IMR-90 (cell line): ENCODE measurements around the gene RAB36. TPM values are rescaled to one million over a fixed set of nuclear protein-coding genes. Genes with fewer than 3 reads are reported as not detected.

Source experiments
- ATAC-seq: fragments of 200-7000 bp; cut with Tn5 transposase; 2 replicates; pipeline ENCODE4 v1.9.1; 2020; ENCODE audit warnings: low read depth, mild to moderate bottlenecking, moderate library complexity
- BruUV-seq: library from RNA; stranded (reverse); fragments of 400-500 nt; replicated peaks from 2 replicates; lab custom pipeline; 2021; lab: Mats Ljungman, UMichigan
- CTCF ChIA-PET: fragments of 300-600 bp; formaldehyde crosslinking; extraction: SDS; loops from one replicate; lab custom pipeline; 2021; ENCODE audit warnings: antibody characterized with exemption; lab: Yijun Ruan, JAX
- POLR2A ChIA-PET: fragments of 300-600 bp; sonication (Branson Sonifier 250); formaldehyde crosslinking; loops from one replicate; lab custom pipeline; 2022; ENCODE audit warnings: antibody characterized with exemption; ENCODE audit not compliant: unreplicated experiment; lab: Charles Lee
- DNase-seq: peaks from one replicate; pipeline ENCODE4 v3.0.0; 2013
- H2AFZ ChIP-seq: replicated peaks from 2 replicates; pipeline ENCODE3; 2013; ENCODE audit warnings: low read length, mild to moderate bottlenecking; ENCODE audit not compliant: poor library complexity
- H2AK5ac ChIP-seq: 2 replicates; pipeline ENCODE4 v1.6.1; 2013; ENCODE audit warnings: low read depth, low read length, inconsistent platforms
- H2AK9ac ChIP-seq: replicated peaks from 2 replicates; pipeline ENCODE3; 2013; ENCODE audit warnings: mild to moderate bottlenecking, low read depth, low read length, moderate library complexity; ENCODE audit not compliant: poor library complexity
- H2BK120ac ChIP-seq: 2 replicates; pipeline ENCODE4 v1.6.1; 2013; ENCODE audit warnings: low read depth, low read length, inconsistent platforms
- H2BK15ac ChIP-seq: 3 replicates; pipeline ENCODE4 v1.6.1; 2013; ENCODE audit warnings: low read depth, low read length, inconsistent platforms
- H2BK20ac ChIP-seq: 2 replicates; pipeline ENCODE4 v1.6.1; 2013; ENCODE audit warnings: low read depth, mild to moderate bottlenecking, inconsistent platforms, low read length, moderate library complexity
- H2BK5ac ChIP-seq: 2 replicates; pipeline ENCODE4 v1.6.1; 2013; ENCODE audit warnings: mild to moderate bottlenecking, low read depth, low read length, inconsistent platforms; ENCODE audit not compliant: poor library complexity, severe bottlenecking
- H3K14ac ChIP-seq: replicated peaks from 2 replicates; pipeline ENCODE4 v1.6.1; 2013; ENCODE audit warnings: low read depth, low read length, inconsistent platforms
- H3K18ac ChIP-seq: 2 replicates; pipeline ENCODE4 v1.6.1; 2013; ENCODE audit warnings: low read depth, low read length, control low read depth
- H3K23ac ChIP-seq: 2 replicates; pipeline ENCODE4 v1.6.1; 2013; ENCODE audit warnings: low read depth, low read length, inconsistent platforms
- H3K27ac ChIP-seq: 2 replicates; pipeline ENCODE4 v1.5.1; 2013; ENCODE audit warnings: mild to moderate bottlenecking, control low read depth, low read length; ENCODE audit not compliant: insufficient read depth
- H3K27me3 ChIP-seq: 2 replicates; pipeline ENCODE4 v1.6.1; 2013; ENCODE audit warnings: low read length; ENCODE audit not compliant: control insufficient read depth, insufficient read depth
- H3K36me3 ChIP-seq: 2 replicates; pipeline ENCODE4 v1.6.1; 2013; ENCODE audit warnings: low read length, mixed read lengths; ENCODE audit not compliant: control insufficient read depth, insufficient read depth
- H3K4ac ChIP-seq: 2 replicates; pipeline ENCODE4 v1.6.1; 2013; ENCODE audit warnings: low read depth, low read length, inconsistent platforms
- H3K4me1 ChIP-seq: 2 replicates; pipeline ENCODE4 v1.6.1; 2013; ENCODE audit warnings: low read length, mixed read lengths; ENCODE audit not compliant: control insufficient read depth, insufficient read depth
- H3K4me2 ChIP-seq: 2 replicates; pipeline ENCODE4 v1.6.1; 2013; ENCODE audit warnings: low read depth, mild to moderate bottlenecking, control low read depth, low read length, moderate library complexity
- H3K4me3 ChIP-seq: 2 replicates; pipeline ENCODE4 v1.5.1; 2013; ENCODE audit warnings: low read depth, mild to moderate bottlenecking, control low read depth, low read length, moderate library complexity; ENCODE audit not compliant: insufficient read depth
- H3K56ac ChIP-seq: 2 replicates; pipeline ENCODE4 v1.6.1; 2013; ENCODE audit warnings: low read length, inconsistent platforms; ENCODE audit not compliant: insufficient read depth; ENCODE audit errors: extremely low read depth
- H3K79me1 ChIP-seq, 2 experiments: 2 replicates each; pipeline ENCODE4 v1.6.1; 2013; ENCODE audit warnings: low read length in 2 of 2, inconsistent platforms in 1 of 2, low read depth in 1 of 2
- H3K9ac ChIP-seq: 2 replicates; pipeline ENCODE4 v1.6.1; 2013; ENCODE audit warnings: low read depth, low read length, control low read depth
- H3K9me1 ChIP-seq: 2 replicates; pipeline ENCODE4 v1.6.1; 2013; ENCODE audit warnings: low read length, inconsistent platforms; ENCODE audit not compliant: insufficient read depth
- H3K9me3 ChIP-seq: 2 replicates; pipeline ENCODE4 v1.6.1; 2013; ENCODE audit warnings: low read length; ENCODE audit not compliant: control insufficient read depth, insufficient read depth
- H4K20me1 ChIP-seq: 2 replicates; pipeline ENCODE4 v1.6.1; 2013; ENCODE audit warnings: low read length, inconsistent platforms; ENCODE audit not compliant: insufficient read depth
- H4K5ac ChIP-seq: 2 replicates; pipeline ENCODE4 v1.6.1; 2013; ENCODE audit warnings: mild to moderate bottlenecking, low read depth, low read length, control low read depth
- H4K8ac ChIP-seq, 2 experiments: 2 replicates each; pipeline ENCODE4 v1.6.1; 2013; ENCODE audit warnings: low read depth in 2 of 2, low read length in 2 of 2, control low read depth in 1 of 2, inconsistent platforms in 1 of 2
- H4K91ac ChIP-seq: 2 replicates; pipeline ENCODE4 v1.6.1; 2013; ENCODE audit warnings: low read depth, low read length, inconsistent platforms; ENCODE audit not compliant: insufficient read depth
- CHD1 ChIP-seq: IDR thresholded peaks from 2 replicates; pipeline ENCODE4 v1.6.1; 2012; ENCODE audit warnings: low read depth, low read length, improper control_type of control experiment
- MAZ ChIP-seq: IDR thresholded peaks from 2 replicates; pipeline ENCODE4 v1.6.1; 2012; ENCODE audit warnings: low read depth, mild to moderate bottlenecking, low read length, improper control_type of control experiment, moderate library complexity, borderline replicate concordance
- MXI1 ChIP-seq: IDR thresholded peaks from 2 replicates; pipeline ENCODE4 v1.6.1; 2012; ENCODE audit warnings: low read depth, mild to moderate bottlenecking, low read length, moderate library complexity, borderline replicate concordance
- NFE2L2 ChIP-seq: fragments of 150-350 bp; IDR thresholded peaks from 2 replicates; pipeline ENCODE4 v1.6.1; 2016; ENCODE audit warnings: low read depth, mild to moderate bottlenecking, low read length
- POLR2A ChIP-seq: IDR thresholded peaks from 2 replicates; pipeline ENCODE4 v1.6.1; 2012; ENCODE audit warnings: mild to moderate bottlenecking, low read depth, low read length
- RAD21 ChIP-seq: IDR thresholded peaks from 2 replicates; pipeline ENCODE4 v1.6.1; 2012; ENCODE audit warnings: low read length, improper control_type of control experiment
- SMC3 ChIP-seq: fragments of 150-350 bp; IDR thresholded peaks from 2 replicates; pipeline ENCODE4 v1.6.1; 2016; ENCODE audit warnings: low read depth, mild to moderate bottlenecking, antibody characterized with exemption, low read length, moderate library complexity
- WGBS, 2 experiments: methylation state at CpG; one replicate each; pipeline versions ENCODE4 v1.1.5 to v1.1.7; 2013; ENCODE audit warnings: missing lambda C conversion rate in 2 of 2; ENCODE audit not compliant: insufficient read length in 1 of 2; ENCODE audit errors: extremely low coverage in 2 of 2; 5-methylcytosine and 5-hydroxymethylcytosine counted together
- dilution Hi-C: fragments of 300-500 bp; cut with HindIII; formaldehyde crosslinking; loops from one replicate; pipeline ENCODE4 v1.14.3; 2018; ENCODE audit warnings: low sequenced_read_pairs; ENCODE audit not compliant: unreplicated experiment
- in situ Hi-C: fragments of 300-500 bp; cut with MboI; formaldehyde crosslinking; loops from 3 replicates; pipeline ENCODE4 v1.14.3; 2019; ENCODE audit warnings: low sequenced_read_pairs, inconsistent platforms, mixed read lengths
- intact Hi-C: fragments of 100-400 bp; cut with micrococcal nuclease; formaldehyde crosslinking; loops from 2 replicates; pipeline ENCODE4 v1.10.0; 2022
- polyA plus RNA-seq, 3 experiments: library from polyadenylated mRNA; depleted of rRNA; stranded (reverse); fragments of >200 nt; gene quantifications; 2 replicates each; pipeline ENCODE4 v1.2.3, GENCODE V29; 2012; ENCODE audit warnings: low replicate concordance in 1 of 3
- total RNA-seq: library from RNA; depleted of rRNA; stranded (reverse); fragments of >200 nt; gene quantifications from 2 replicates; pipeline ENCODE4 v1.2.3, GENCODE V29; 2012
- TF ChIP-seq, protein P1 (sequence below): conservative IDR thresholded peaks from 2 replicates; pipeline ENCODE4 v1.5.1; 2012; ENCODE audit warnings: mild to moderate bottlenecking, low read depth, low read length, improper control_type of control experiment
- TF ChIP-seq, protein P2 (sequence below): fragments of 150-350 bp; IDR thresholded peaks from 2 replicates; pipeline ENCODE4 v1.6.1; 2017; ENCODE audit warnings: mild to moderate bottlenecking, antibody characterized with exemption, low read length, low read depth

The RAB36 gene
- total and polyA plus RNA-seq, 2 of the 4 experiments (the other 2 are of a cell fraction), result 3.6 to 4.0 TPM

DNA sequence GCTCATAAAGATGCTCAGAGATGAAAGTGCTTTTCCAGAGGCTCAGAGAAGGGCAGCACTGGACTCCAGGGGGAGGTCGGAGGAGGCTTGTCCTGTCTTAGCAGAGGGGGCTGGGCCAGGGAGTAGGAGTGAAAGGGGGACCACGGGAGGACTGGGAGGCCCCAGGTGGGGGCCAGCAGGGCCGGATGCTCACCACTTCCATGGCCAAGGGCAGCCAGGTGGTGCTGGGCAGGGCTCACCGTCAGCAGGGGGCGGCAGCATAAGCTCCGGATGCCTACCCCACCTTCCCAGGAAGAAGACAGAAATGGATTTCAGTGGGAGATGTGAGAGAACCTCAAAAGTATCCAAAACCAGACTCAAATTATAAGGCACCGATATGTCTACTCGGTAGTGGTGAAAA, 11.0 kb downstream of the RAB36 start:
- Histone ChIP-seq H3K56ac (no peak overlapping the region), H4K8ac (no peak overlapping the region), H4K20me1 (no peaks in the 10 kb centered on the region), H2BK15ac (no peak overlapping the region), H3K4me1 (no peaks in the 10 kb centered on the region), H3K9me1 (no peaks in the 10 kb centered on the region; the same call in 1 of the 2 replicates), H2AK5ac (no peak overlapping the region), H2BK5ac (no peak overlapping the region), H3K79me1 (no peaks in the 10 kb centered on the region), H2BK120ac (no peak overlapping the region), H3K27ac (no peak overlapping the region), H3K9ac (no peak overlapping the region), H2BK20ac (no peak overlapping the region), H3K4me2 (no peak overlapping the region), H4K91ac (no peak overlapping the region), H3K23ac (no peak overlapping the region), H3K18ac (no peak overlapping the region), H3K9me3 (no peaks in the 10 kb centered on the region), H3K36me3 (peaks cover 2% of the 10 kb centered on the region; the same call in 1 of the 2 replicates), H3K4ac (no peak overlapping the region), H2AK9ac (no peak overlapping the region), H3K14ac (no peak overlapping the region), H3K4me3 (no peak overlapping the region), H4K5ac (no peak overlapping the region), H3K27me3 (no peaks in the 10 kb centered on the region), H2AFZ (no peak overlapping the region)
- dilution Hi-C loops (no loop called here), intact Hi-C loops (no loop called here), in situ Hi-C loops (no loop called here)
- no peak for ATAC-seq
- TF ChIP-seq, protein P1, sequence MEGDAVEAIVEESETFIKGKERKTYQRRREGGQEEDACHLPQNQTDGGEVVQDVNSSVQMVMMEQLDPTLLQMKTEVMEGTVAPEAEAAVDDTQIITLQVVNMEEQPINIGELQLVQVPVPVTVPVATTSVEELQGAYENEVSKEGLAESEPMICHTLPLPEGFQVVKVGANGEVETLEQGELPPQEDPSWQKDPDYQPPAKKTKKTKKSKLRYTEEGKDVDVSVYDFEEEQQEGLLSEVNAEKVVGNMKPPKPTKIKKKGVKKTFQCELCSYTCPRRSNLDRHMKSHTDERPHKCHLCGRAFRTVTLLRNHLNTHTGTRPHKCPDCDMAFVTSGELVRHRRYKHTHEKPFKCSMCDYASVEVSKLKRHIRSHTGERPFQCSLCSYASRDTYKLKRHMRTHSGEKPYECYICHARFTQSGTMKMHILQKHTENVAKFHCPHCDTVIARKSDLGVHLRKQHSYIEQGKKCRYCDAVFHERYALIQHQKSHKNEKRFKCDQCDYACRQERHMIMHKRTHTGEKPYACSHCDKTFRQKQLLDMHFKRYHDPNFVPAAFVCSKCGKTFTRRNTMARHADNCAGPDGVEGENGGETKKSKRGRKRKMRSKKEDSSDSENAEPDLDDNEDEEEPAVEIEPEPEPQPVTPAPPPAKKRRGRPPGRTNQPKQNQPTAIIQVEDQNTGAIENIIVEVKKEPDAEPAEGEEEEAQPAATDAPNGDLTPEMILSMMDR, result no peak
- TF ChIP-seq MAZ (no peak), POLR2A (no peak), RAD21 (no peak), CHD1 (no peak), MXI1 (no peak), NFE2L2 (no peak), SMC3 (no peak)
- TF ChIP-seq, protein P2, sequence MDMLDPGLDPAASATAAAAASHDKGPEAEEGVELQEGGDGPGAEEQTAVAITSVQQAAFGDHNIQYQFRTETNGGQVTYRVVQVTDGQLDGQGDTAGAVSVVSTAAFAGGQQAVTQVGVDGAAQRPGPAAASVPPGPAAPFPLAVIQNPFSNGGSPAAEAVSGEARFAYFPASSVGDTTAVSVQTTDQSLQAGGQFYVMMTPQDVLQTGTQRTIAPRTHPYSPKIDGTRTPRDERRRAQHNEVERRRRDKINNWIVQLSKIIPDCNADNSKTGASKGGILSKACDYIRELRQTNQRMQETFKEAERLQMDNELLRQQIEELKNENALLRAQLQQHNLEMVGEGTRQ, result no peak
- WGBS, 2 experiments, result no CpG with 5 or more reads among the region's 8 CpGs
- no peak for DNase-seq
- ChIA-PET POLR2A (no interaction called here), CTCF (interaction anchor here (0.5 kb wide), 1 partner anchor 567 kb away, joined by 3 read pairs; no protein-coding TSS in a partner anchor)
- no TSS peak for BruUV-seq
